Posterior vena cava (tissue), 2 donors: ENCODE results near the gene GRPEL2. TPM values are rescaled to one million over a fixed set of nuclear protein-coding genes. Genes with fewer than 3 reads are reported as not detected.

Experiments
- DNase-seq: peaks from one replicate; pipeline ENCODE4 v3.0.0-alpha.2; 2020; ENCODE audit warnings: low spot score
- intact Hi-C, 2 donors: fragments of 100-400 bp; cut with DNase I; formaldehyde crosslinking; loops; one replicate each; pipeline versions ENCODE4 v1.14.1 to v1.14.2; 2022 to 2023
- total RNA-seq, 2 donors: library from RNA; stranded (reverse); fragmentation: NEBNext Ultra II Directional; extraction: Animal tissue kit (Norgen Biotek cat#: 25700); gene quantifications; one replicate each; pipeline ENCODE4 v1.2.1, GENCODE V29; 2021
- donor health status: DM: yes; HTN: yes; CAD: no.
- donor health status: DM: yes; HTN: yes; CAD: no.

Gene GRPEL2
- total RNA-seq, 2 donors from 2014 or later, result 13.1 to 16.0 TPM

DNA sequence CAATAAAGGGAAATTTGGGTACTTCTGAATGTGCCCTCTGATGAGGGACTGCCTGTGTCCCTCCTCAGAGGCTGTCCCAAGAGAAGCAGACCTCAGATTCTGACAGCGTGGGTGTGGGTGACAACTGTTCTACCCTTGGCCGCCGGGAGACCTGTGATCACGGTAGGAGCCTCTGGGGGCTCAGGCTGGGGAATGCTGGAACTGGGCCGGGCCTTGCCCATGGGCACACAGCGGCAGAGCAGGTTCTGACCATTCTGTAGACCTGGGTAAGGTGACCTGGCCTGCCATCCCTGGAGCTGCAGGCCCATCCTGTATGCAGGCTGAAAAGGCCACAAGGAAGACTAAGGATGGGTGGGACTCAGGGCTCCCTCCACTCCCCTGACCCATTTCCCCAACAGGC is 29.5 kb upstream of the GRPEL2 start:
- intact Hi-C loops, result no loop called here
- no peak for DNase-seq

DNA sequence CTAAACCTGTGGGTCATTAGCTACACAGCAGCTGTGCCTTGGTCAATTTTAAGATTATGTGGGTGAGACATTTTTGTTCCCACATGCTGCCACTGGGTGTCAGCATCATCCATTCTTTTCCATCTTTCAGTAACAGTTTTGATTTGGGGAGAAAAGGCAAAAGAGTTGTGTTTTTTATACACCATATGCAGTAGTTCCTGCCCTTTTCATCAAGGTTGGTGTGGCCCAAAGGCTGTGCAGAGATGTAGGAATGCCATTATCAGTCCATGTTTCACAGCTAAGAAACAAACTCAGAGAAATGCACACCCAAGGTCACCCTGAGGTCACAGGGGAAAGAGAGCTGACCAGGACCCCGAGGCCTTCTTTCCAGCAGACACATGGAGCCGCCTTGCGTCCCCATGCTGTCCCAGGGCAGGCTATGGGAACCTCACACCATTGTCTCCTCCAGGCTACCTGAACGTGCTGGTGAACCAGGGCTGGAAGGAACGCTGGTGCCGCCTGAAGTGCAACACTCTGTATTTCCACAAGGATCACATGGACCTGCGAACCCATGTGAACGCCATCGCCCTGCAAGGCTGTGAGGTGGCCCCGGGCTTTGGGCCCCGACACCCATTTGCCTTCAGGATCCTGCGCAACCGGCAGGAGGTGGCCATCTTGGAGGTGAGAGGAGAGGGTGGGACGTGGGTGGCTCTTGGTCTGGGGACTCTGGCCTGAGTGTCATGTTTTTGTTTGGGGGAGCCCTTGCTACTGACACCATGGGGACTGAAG is 27.8 kb upstream of the GRPEL2 start:
- DNase-seq, result no peak
- intact Hi-C loops, result no loop called here

DNA sequence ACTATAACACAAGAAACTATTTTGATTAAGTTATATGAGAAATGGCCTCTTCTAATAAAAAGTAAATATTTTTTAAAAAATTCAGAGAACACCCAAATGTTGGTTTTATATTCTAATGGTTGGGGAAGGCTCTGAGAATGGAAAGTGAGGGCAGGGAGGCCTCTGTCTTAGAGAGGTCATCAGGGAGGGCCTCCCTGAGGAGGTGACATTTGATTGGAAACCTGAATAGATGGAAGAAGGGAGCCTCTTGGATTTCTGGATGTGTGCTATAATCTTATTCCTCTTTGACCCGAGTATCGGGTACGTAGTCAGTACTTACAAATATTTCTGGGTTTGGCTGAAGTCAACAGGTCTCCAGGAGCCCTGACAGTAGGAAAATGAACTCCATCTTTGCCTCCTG is 26.1 kb upstream of the GRPEL2 start:
- DNase-seq, result no peak
- intact Hi-C loops, result no loop called here

DNA sequence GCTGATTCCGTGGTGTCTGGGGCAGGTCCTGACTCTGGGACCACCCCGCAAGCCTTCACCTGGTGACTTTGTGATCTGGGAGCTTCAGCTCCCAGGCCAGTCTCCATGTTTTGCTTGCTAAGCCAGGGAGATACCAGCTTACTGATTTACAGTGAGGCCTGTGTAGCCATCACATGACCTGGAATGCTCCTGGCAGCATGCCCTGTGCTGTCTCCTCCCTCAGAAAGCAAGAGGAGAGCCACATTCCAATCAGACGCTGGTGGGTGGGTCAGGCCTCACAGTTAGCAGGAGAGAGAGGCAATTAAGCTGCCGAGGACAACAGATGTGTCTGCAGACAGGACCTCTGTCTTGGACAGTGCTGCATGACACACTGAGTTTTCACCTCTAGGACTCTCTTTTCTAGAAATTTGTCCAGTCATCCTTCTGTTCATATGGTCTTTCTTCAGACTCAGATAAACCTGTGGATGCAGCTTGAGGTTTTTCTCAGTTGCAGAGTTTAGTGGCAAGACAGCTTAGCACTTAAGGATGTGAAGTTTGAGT is 24.4 kb upstream of the GRPEL2 start:
- DNase-seq, result peak; percentile 91
- intact Hi-C loops, result no loop called here

DNA sequence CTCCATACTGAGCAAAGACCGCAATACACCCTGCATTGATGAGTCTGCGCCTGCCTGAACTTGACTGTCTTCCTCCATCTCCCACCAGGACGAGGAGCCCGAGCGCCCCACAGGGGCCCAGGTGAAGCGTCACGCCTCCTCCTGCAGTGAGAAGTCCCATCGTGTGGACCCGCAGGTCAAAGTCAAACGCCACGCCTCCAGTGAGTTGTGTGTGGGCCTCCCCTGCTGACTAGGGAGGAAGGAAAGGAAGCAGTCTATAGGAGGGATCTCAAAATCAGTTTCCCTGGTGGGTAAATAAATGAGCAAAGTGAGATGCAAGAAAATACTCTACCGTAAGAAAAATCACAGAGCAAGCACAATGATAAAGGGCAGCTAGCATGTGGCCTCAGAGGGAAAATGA is 22.8 kb upstream of the GRPEL2 start:
- DNase-seq, result no peak
- intact Hi-C loops, result no loop called here

DNA sequence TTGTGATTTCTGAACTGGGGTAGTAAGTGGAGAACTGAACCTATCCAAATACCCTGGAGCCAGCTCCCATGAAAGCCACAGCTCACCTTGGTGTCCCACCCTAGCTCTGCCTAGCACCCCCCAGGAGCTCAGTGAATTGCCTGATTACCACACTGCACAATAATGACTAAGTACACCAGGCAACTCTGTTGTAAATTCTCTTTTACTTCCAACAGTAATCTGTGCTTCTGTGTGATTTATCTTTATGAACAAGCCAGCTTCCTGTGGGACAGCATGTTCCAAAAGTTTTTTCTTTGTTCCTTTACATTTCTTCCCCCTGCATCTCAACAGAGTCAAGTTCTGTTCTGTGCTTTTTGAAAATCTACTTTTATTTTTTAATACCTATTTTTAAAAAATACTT is 22.1 kb upstream of the GRPEL2 start:
- DNase-seq, result no peak
- intact Hi-C loops, result no loop called here

DNA sequence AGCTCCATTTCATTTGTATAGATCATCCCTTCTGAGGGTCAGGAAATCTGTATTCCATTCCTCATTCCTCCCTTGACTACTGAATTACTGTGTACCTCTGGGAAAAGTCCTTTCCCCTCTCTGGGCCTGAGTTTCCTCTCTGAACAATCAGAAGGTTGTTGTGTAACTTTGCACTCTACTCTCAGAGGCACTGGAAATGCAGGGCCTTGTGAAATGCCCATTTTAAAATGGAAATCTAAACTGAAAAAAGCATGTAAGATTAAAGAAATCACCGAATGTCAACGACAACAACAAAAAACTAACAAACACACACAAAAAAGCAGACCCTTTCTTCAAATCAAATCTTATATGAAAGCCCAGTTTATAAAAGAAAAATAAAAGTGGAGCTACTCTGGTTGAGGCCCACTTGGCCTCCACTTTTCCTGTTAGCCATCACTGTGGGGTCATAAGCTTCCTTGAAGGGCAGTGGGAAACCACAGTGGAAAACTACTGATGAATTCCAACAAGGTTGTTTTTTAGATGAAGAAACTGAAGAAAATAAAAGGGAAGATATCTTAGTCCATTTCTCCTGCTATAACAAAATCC is 21.6 kb upstream of the GRPEL2 start:
- DNase-seq, result no peak
- intact Hi-C loops, result no loop called here

DNA sequence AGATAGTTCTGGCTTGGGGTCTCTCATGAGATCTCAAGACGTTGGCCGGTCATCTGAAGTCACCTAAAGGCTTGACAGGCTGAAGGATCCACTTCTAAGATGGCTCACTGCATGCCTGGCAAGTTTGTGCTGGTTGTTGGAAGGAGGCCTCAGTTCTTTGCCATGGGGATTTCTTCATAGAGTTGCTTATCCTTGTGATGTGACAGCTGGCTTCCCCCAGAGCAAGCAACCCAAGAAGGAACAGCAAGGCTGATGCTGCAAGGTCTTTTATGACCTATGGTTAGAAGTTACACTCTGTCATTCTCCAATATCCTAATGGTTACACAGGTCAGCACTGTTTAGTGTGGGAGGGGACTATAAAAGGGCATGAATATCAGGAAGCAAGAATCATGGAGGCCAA is 20.7 kb upstream of the GRPEL2 start:
- DNase-seq, result no peak
- intact Hi-C loops, result no loop called here

DNA sequence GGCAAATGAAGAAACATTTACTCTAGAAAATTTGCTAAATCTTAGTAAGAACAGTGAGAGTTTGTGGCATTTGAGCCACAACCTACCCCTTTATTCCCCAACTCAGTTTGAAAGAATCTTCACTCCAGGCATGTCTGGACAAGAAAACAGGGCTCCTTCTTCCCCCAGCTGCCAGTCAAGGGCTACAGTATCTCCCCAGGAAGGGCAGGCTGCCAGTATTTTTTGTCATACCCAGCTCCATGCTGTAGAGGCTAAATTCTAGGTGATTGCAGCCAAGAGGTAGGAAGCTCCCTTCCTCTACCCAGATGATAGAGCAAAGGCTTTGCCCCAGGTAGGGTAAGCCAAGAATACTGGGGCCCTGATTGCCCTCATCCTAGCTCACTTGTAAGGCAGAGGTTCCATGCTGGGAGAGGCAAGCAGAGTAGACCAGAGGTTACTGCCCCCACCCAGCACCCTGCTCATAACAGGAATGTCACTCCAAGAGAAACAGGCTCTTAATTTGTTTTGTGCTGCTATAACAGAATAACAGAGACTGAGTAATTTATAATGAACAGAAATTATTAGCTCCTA is 20.0 kb upstream of the GRPEL2 start:
- intact Hi-C loops, result no loop called here
- DNase-seq, result no peak

DNA sequence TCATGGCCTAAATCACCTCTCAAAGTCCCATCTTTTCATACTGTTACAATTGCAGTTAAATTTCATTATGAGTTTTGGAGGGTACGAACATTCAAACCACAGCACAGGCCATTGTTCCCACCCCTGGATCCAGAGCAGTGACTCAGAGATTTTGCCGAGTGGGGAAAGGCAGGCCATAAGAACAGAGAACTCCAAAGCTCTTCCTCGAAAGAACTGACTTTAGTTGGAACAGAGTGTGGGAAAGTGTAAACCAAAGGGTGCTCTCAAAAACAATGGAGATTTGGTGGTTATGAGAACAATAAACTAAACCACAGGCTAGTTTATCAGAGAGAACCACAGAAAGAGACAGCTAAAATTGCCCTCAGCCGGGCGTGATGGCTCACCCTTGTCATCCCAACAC is 19.4 kb upstream of the GRPEL2 start:
- no peak for DNase-seq
- intact Hi-C loops, result no loop called here

DNA sequence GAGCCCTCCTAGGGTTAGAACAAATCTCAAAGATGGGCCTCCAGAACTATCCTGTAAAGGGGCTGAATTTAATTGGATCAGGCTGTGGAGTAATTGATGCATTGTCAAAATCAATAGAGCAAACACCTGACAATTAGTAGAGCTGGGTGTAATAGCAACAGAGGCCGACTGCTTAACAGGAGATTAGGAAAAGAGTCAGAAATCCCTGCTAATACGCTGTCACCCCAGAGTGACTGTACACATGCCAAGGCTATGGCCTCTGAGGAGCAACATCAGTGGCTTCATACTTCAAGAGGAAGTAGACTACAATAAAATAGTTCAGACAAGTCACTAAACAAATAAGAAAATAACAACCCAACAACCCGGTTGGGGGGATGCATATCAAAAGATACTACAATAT is 18.7 kb upstream of the GRPEL2 start:
- no peak for DNase-seq
- intact Hi-C loops, result no loop called here

DNA sequence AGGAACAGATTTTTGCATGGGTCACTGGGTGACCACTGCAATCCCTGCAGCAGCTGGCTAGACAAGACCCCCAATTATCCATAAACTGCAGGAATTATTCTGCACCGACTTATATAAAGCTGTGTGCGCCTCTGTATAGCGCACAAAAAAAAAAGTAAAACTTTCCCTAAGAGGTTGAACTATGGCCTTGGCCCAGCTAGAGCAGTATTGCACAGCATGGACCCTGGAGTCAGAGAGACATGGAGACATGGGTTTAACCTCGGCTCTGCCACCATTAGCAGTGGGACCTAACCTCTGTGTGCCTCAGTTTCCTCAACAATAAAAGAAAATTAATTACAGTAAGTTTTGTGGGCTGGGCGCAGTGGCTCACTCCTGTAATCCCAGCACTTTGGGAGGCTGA is 17.1 kb upstream of the GRPEL2 start:
- DNase-seq, result no peak
- intact Hi-C loops, result no loop called here

DNA sequence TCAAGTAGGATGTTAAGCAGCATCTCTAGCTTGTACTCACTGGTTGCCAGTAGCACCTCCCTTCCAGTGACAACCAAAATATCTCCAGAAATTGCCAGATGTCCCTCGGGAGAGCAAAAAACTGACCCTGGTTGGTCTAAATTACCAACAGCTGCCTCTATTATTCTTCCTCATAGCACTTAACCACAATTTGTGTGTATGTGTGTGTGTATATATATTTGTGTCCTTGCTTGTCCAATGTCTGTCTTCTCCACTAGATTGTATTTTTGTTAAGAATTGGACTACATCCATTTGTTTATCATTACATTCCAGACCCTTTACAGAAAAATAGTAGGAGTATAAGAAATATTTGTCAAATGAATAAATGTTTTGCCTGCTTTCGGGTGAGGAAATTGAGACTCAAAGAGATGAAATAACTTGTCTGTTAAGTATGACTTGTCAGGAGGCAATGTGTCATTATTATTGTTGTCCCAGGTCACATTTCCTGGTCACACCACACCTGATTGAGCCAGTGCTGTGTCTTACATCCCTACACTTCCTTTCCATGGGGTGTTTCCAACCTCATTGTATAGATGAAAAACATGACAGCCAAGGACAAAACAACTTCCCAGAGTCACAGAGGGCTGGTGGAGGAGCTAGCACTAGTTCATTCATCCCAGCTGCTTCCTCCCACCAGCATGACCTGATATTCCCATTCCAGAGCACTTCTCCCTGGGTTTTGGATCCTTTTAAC is 11.4 kb upstream of the GRPEL2 start:
- intact Hi-C loops, result no loop called here
- no peak for DNase-seq

DNA sequence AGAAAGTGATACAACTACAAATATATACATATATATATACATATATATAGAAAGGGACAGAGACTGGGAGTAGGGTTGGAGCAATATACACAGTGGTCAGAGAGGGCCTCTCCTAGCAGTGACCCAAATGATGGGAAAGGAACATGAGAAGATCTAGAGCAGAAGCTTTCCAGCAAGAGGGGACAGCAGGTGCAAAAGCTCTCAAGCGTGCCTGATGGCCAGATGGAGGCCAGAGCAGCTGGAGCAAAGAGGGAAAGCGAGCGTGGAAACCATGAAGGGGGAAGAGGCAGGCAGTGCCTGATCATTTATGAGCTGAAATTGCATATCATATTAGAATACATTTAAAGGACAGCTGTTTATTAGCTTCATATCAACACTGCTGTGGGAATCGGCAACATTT is 7.6 kb upstream of the GRPEL2 start:
- no peak for DNase-seq

DNA sequence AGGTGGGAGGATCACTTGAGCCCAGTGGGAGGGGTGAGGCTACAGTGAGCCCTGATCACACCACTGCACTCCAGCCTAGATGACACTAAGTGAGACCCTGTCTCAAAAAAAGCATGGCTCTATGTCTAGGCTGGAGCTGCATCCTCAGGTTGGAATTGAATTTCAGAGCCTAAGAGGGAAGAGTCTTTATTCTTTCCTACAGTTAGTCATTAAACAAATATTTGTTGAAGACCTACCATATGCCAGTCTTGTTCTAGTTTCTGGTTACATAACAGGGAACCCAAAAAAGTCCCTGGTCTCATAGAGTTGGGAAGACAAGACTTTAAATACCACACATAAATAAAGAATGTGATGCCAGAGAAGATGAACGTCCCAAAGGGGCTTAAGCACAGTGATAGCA is 6.9 kb upstream of the GRPEL2 start:
- intact Hi-C loops, result loop anchor here in 1 of 2 donors (5.0 kb wide), 1 partner anchor 1739 kb away; no protein-coding TSS in a partner anchor
- no peak for DNase-seq

More for the DNA sequence above, 7.6 kb upstream of the GRPEL2 start:
- intact Hi-C loops, result loop anchor here in 1 of 2 donors (5.0 kb wide), 1 partner anchor 1740 kb away; no protein-coding TSS in a partner anchor

DNA sequence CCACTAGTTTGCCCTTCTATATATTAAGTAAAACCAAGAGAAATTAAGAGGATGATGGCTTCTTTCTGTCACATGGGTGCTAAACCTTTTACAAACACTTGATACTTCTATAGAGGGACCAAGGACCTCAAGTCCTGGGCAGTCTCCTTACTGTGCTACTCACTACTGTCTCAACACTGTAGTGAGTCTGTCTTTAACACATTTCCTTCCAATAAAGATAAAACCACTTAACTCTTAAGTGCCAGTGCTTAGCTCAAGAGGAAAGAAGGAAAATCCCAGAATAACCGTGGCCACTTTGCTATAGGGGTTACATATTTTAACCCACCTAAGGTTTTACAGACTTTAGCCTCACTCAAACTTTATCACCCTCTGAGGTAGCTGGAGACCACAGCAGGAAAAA is 4.4 kb upstream of the GRPEL2 start:
- intact Hi-C loops, result no loop called here
- no peak for DNase-seq

DNA sequence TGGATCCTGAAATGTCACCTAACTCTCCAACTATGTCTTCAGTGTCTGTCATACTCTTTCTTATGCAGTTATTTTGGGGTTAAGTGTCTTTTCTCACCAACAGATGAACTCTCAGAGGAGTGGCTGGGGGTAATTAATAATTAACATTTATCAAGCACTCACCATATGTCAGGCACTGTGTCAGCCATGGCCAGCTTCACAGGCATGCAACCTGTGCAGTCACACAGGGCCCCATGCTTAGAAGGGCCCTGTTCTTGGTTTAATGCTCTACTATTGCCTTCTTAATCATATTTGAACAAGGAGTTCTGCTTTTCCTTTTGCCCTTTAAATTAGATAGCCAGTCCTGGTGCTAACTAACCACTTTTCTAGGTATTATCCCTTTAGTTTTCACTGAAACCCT is 3.4 kb upstream of the GRPEL2 start:
- no peak for DNase-seq
- intact Hi-C loops, result no loop called here

DNA sequence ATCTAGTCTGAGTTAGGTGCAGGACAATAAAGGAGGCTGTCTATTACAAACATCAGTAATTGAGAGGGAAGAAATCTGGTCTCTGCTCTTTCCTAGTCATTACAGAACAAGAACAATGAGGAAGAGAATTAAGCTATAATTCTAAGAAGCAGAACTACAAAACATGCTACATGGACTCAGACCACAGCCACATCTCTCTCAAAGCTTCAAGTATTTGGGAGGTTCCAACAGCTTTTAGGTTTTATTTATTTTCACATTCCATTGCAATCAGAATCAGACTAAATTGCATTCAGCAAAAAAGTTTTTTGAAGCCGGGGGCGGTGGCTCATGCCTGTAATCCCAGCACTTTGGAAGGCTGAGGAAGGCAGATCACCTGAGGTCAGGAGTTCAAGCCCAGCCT is 1.1 kb upstream of the GRPEL2 start:
- DNase-seq, result no peak
- intact Hi-C loops, result no loop called here

DNA sequence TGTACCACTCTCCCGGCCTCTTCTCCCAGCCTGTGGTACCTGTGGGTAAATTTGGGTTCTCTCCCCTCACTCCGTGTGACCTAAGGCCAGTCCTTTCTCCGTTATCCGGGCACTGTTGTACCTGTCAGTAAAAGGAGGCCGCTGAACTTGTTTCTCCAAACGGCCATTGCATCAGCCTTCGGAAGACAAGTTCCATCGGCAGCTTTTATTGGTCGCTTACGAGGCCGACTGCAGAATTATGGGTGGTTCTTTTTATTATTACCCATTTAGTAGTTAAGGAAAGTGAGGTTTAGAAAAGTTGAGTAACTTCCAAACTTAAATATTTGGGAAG is 558 bp downstream of the GRPEL2 start:
- no peak for DNase-seq
- intact Hi-C loops, result no loop called here

DNA sequence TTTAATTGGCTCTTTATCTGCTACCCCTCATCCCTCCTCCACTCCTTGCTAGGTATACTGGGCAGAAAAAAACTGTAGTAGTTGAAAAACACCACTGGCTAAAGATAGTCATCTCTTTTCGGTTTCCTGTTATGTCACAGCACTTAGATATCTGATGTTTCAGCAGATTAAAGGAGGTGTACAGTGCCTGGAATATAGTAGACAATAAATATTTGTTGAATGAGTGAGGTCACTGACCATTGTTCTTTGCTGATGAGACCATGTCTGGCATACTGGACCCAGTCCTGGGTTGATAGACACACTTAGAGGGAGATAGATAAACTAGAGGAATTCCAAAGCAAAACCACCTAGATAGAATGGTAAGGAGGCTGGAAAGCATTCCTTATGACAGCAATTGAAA is 3.2 kb downstream of the GRPEL2 start:
- intact Hi-C loops, result no loop called here
- DNase-seq, result no peak
